PC-9 (cell line): Measurements from ENCODE around the gene TMEM132D. TPM values are rescaled to one million over a fixed set of nuclear protein-coding genes. Genes with fewer than 3 reads are reported as not detected.

Source experiments
- BruUV-seq: library from RNA; stranded (reverse); fragments of 400-500 nt; replicated peaks from 2 replicates; lab custom pipeline; 2021; lab: Mats Ljungman, UMichigan
- CTCF ChIA-PET: fragments of 300-600 bp; sonication (Branson Sonifier 250); formaldehyde crosslinking; loops from one replicate; lab custom pipeline; 2022; ENCODE audit warnings: antibody characterized with exemption; lab: Charles Lee
- POLR2A ChIA-PET: fragments of 300-600 bp; sonication (Branson Sonifier 250); formaldehyde crosslinking; loops from one replicate; lab custom pipeline; 2022; ENCODE audit warnings: antibody characterized with exemption; ENCODE audit not compliant: unreplicated experiment; lab: Charles Lee
- DNase-seq, 2 experiments: peaks; one replicate each; pipeline versions ENCODE4 v3.0.0 to v3.0.0-alpha.2; 2015 to 2022; ENCODE audit warnings: mixed read lengths in 1 of 2
- H2AFZ ChIP-seq: fragments of 200-600 bp; sonication (generic); 2 replicates; pipeline ENCODE4 v1.8.1; 2017; ENCODE audit warnings: antibody characterized with exemption
- H3F3A ChIP-seq: fragments of 200-600 bp; sonication (generic); 2 replicates; pipeline ENCODE4 v1.8.1; 2017; ENCODE audit warnings: antibody characterized with exemption, mild to moderate bottlenecking, low read depth; ENCODE audit not compliant: insufficient read depth
- H3K27ac ChIP-seq: fragments of 200-600 bp; sonication (generic); 2 replicates; pipeline ENCODE4 v1.6.1; 2016; ENCODE audit warnings: mixed run types
- H3K27me3 ChIP-seq: fragments of 200-600 bp; sonication (generic); 2 replicates; pipeline ENCODE4 v1.6.1; 2016; ENCODE audit warnings: low read depth, mixed run types; ENCODE audit not compliant: insufficient read depth
- H3K36me3 ChIP-seq: fragments of 200-600 bp; sonication (generic); 2 replicates; pipeline ENCODE4 v1.6.1; 2016; ENCODE audit warnings: low read depth, mixed run types
- H3K4me1 ChIP-seq: fragments of 200-600 bp; sonication (generic); replicated peaks from 2 replicates; pipeline ENCODE4 v1.6.1; 2016; ENCODE audit warnings: mixed run types; ENCODE audit not compliant: insufficient read depth
- H3K4me2 ChIP-seq: fragments of 200-600 bp; sonication (generic); 2 replicates; pipeline ENCODE4 v1.6.1; 2017; ENCODE audit warnings: mixed run types
- H3K4me3 ChIP-seq: fragments of 200-600 bp; sonication (generic); 2 replicates; pipeline ENCODE4 v1.6.1; 2016; ENCODE audit warnings: mixed run types
- H3K79me2 ChIP-seq: fragments of 200-600 bp; sonication (generic); 2 replicates; pipeline ENCODE4 v1.6.1; 2017; ENCODE audit warnings: low read depth, mixed run types
- H3K9me2 ChIP-seq: fragments of 200-600 bp; sonication (generic); 2 replicates; pipeline ENCODE4 v1.8.1; 2017; ENCODE audit warnings: mild to moderate bottlenecking; ENCODE audit not compliant: insufficient read depth
- H3K9me3 ChIP-seq: fragments of 200-600 bp; sonication (generic); 2 replicates; pipeline ENCODE4 v1.8.1; 2016; ENCODE audit warnings: low read depth; ENCODE audit not compliant: insufficient read depth
- H4K20me1 ChIP-seq: fragments of 200-600 bp; sonication (generic); 2 replicates; pipeline ENCODE4 v1.8.1; 2017; ENCODE audit not compliant: insufficient read depth
- CTCF ChIP-seq: fragments of 200-600 bp; sonication (generic); conservative IDR thresholded peaks from 2 replicates; pipeline ENCODE4 v1.6.1; 2017; ENCODE audit warnings: mixed run types, antibody characterized with exemption, mild to moderate bottlenecking, moderate library complexity
- EZH2 ChIP-seq: fragments of 200-600 bp; sonication (generic); IDR thresholded peaks from 2 replicates; pipeline ENCODE4 v1.8.0; 2017; ENCODE audit warnings: antibody characterized with exemption, low read depth
- intact Hi-C: fragments of 100-400 bp; cut with micrococcal nuclease; formaldehyde crosslinking; loops from one replicate; pipeline ENCODE4 v1.10.0; 2022; ENCODE audit not compliant: unreplicated experiment
- total RNA-seq: library from RNA; stranded (reverse); gene quantifications from 2 replicates; pipeline ENCODE4 v1.2.3, GENCODE V29; 2021

TMEM132D gene
- total RNA-seq, 1 experiment from 2014 or later, result not detected

GRCh38 chr12:129903092-129903945, 506 bp downstream of the TMEM132D start:
- no peaks in the 10 kb centered on the region for H3K36me3 ChIP-seq
- DNase-seq, result no peak
- H4K20me1 ChIP-seq, result no peaks in the 10 kb centered on the region
- no peaks in the 10 kb centered on the region for H3K79me2 ChIP-seq
- H3K9me3 ChIP-seq, result no peaks in the 10 kb centered on the region
- H3K27ac ChIP-seq, result no peak overlapping the region
- TF ChIP-seq CTCF (no peak), EZH2 (no peak)
- H3F3A ChIP-seq, result no peaks in the 10 kb centered on the region
- BruUV-seq, result no TSS peak
- H3K4me3 ChIP-seq, result no peak overlapping the region
- H2AFZ ChIP-seq, result no peak overlapping the region
- intact Hi-C loops, result no loop called here
- no peak overlapping the region for H3K4me2 ChIP-seq
- ChIA-PET CTCF (no interaction called here), POLR2A (no interaction called here)
- no peaks in the 10 kb centered on the region for H3K9me2 ChIP-seq
- peaks cover 9% of the 10 kb centered on the region; the same call in 1 of the 2 replicates for H3K27me3 ChIP-seq
- H3K4me1 ChIP-seq, result no peaks in the 10 kb centered on the region

GRCh38 chr12:129902371-129903091, 1.3 kb downstream of the TMEM132D start:
- intact Hi-C loops, result no loop called here
- no peaks in the 10 kb centered on the region for H3K9me2 ChIP-seq
- H3K27me3 ChIP-seq, result peaks cover 4% of the 10 kb centered on the region; the same call in 1 of the 2 replicates
- no peaks in the 10 kb centered on the region for H3K4me1 ChIP-seq
- no peak overlapping the region for H3K4me3 ChIP-seq
- H3K27ac ChIP-seq, result no peak overlapping the region
- TF ChIP-seq EZH2 (no peak), CTCF (no peak)
- no peaks in the 10 kb centered on the region for H3K79me2 ChIP-seq
- no TSS peak for BruUV-seq
- H2AFZ ChIP-seq, result no peak overlapping the region
- no peaks in the 10 kb centered on the region for H3K9me3 ChIP-seq
- no peaks in the 10 kb centered on the region for H3F3A ChIP-seq
- H4K20me1 ChIP-seq, result no peaks in the 10 kb centered on the region
- H3K4me2 ChIP-seq, result no peak overlapping the region
- POLR2A ChIA-PET, result no interaction called here
- no peaks in the 10 kb centered on the region for H3K36me3 ChIP-seq
- CTCF ChIA-PET, result no interaction called here
- DNase-seq, result no peak

- DNase-seq, result no peak
- H3K9me3 ChIP-seq, result no peaks in the 10 kb centered on the region
- CTCF ChIA-PET, result no interaction called here
Observed at GRCh38 chr12:129901254-129901653, 2.6 kb downstream of the TMEM132D start.

More at GRCh38 chr12:129901254-129901653, 2.6 kb downstream of the TMEM132D start:
- Histone ChIP-seq H3F3A (no peaks in the 10 kb centered on the region), H3K36me3 (no peaks in the 10 kb centered on the region), H3K4me1 (no peaks in the 10 kb centered on the region), H2AFZ (no peak overlapping the region), H3K27me3 (peaks cover 3% of the 10 kb centered on the region; the same call in 1 of the 2 replicates), H3K27ac (no peak overlapping the region), H3K79me2 (no peaks in the 10 kb centered on the region), H4K20me1 (no peaks in the 10 kb centered on the region), H3K4me3 (no peak overlapping the region), H3K4me2 (no peak overlapping the region), H3K9me2 (no peaks in the 10 kb centered on the region)
- intact Hi-C loops, result no loop called here
- BruUV-seq, result no TSS peak
- TF ChIP-seq CTCF (no peak), EZH2 (no peak)
- POLR2A ChIA-PET, result no interaction called here
